PC-9 (cell line): ENCODE data around the gene USP24. TPM values are rescaled to one million over a fixed set of nuclear protein-coding genes. Genes with fewer than 3 reads are reported as not detected.

ENCODE experiments used
- BruUV-seq: library from RNA; stranded (reverse); fragments of 400-500 nt; replicated peaks from 2 replicates; lab custom pipeline; 2021; lab: Mats Ljungman, UMichigan
- CTCF ChIA-PET: fragments of 300-600 bp; sonication (Branson Sonifier 250); formaldehyde crosslinking; loops from one replicate; lab custom pipeline; 2022; ENCODE audit warnings: antibody characterized with exemption; lab: Charles Lee
- POLR2A ChIA-PET: fragments of 300-600 bp; sonication (Branson Sonifier 250); formaldehyde crosslinking; loops from one replicate; lab custom pipeline; 2022; ENCODE audit warnings: antibody characterized with exemption; ENCODE audit not compliant: unreplicated experiment; lab: Charles Lee
- DNase-seq, 2 experiments: peaks; one replicate each; pipeline versions ENCODE4 v3.0.0 to v3.0.0-alpha.2; 2015 to 2022; ENCODE audit warnings: mixed read lengths in 1 of 2
- H2AFZ ChIP-seq: fragments of 200-600 bp; sonication (generic); 2 replicates; pipeline ENCODE4 v1.8.1; 2017; ENCODE audit warnings: antibody characterized with exemption
- H3F3A ChIP-seq: fragments of 200-600 bp; sonication (generic); 2 replicates; pipeline ENCODE4 v1.8.1; 2017; ENCODE audit warnings: antibody characterized with exemption, mild to moderate bottlenecking, low read depth; ENCODE audit not compliant: insufficient read depth
- H3K27ac ChIP-seq: fragments of 200-600 bp; sonication (generic); 2 replicates; pipeline ENCODE4 v1.6.1; 2016; ENCODE audit warnings: mixed run types
- H3K27me3 ChIP-seq: fragments of 200-600 bp; sonication (generic); 2 replicates; pipeline ENCODE4 v1.6.1; 2016; ENCODE audit warnings: low read depth, mixed run types; ENCODE audit not compliant: insufficient read depth
- H3K36me3 ChIP-seq: fragments of 200-600 bp; sonication (generic); 2 replicates; pipeline ENCODE4 v1.6.1; 2016; ENCODE audit warnings: low read depth, mixed run types
- H3K4me1 ChIP-seq: fragments of 200-600 bp; sonication (generic); replicated peaks from 2 replicates; pipeline ENCODE4 v1.6.1; 2016; ENCODE audit warnings: mixed run types; ENCODE audit not compliant: insufficient read depth
- H3K4me2 ChIP-seq: fragments of 200-600 bp; sonication (generic); 2 replicates; pipeline ENCODE4 v1.6.1; 2017; ENCODE audit warnings: mixed run types
- H3K4me3 ChIP-seq: fragments of 200-600 bp; sonication (generic); 2 replicates; pipeline ENCODE4 v1.6.1; 2016; ENCODE audit warnings: mixed run types
- H3K79me2 ChIP-seq: fragments of 200-600 bp; sonication (generic); 2 replicates; pipeline ENCODE4 v1.6.1; 2017; ENCODE audit warnings: low read depth, mixed run types
- H3K9me2 ChIP-seq: fragments of 200-600 bp; sonication (generic); 2 replicates; pipeline ENCODE4 v1.8.1; 2017; ENCODE audit warnings: mild to moderate bottlenecking; ENCODE audit not compliant: insufficient read depth
- H3K9me3 ChIP-seq: fragments of 200-600 bp; sonication (generic); 2 replicates; pipeline ENCODE4 v1.8.1; 2016; ENCODE audit warnings: low read depth; ENCODE audit not compliant: insufficient read depth
- H4K20me1 ChIP-seq: fragments of 200-600 bp; sonication (generic); 2 replicates; pipeline ENCODE4 v1.8.1; 2017; ENCODE audit not compliant: insufficient read depth
- CTCF ChIP-seq: fragments of 200-600 bp; sonication (generic); conservative IDR thresholded peaks from 2 replicates; pipeline ENCODE4 v1.6.1; 2017; ENCODE audit warnings: mixed run types, antibody characterized with exemption, mild to moderate bottlenecking, moderate library complexity
- EZH2 ChIP-seq: fragments of 200-600 bp; sonication (generic); IDR thresholded peaks from 2 replicates; pipeline ENCODE4 v1.8.0; 2017; ENCODE audit warnings: antibody characterized with exemption, low read depth
- intact Hi-C: fragments of 100-400 bp; cut with micrococcal nuclease; formaldehyde crosslinking; loops from one replicate; pipeline ENCODE4 v1.10.0; 2022; ENCODE audit not compliant: unreplicated experiment
- total RNA-seq: library from RNA; stranded (reverse); gene quantifications from 2 replicates; pipeline ENCODE4 v1.2.3, GENCODE V29; 2021

Gene USP24
- total RNA-seq, 1 experiment from 2014 or later = 61.0 TPM

DNA sequence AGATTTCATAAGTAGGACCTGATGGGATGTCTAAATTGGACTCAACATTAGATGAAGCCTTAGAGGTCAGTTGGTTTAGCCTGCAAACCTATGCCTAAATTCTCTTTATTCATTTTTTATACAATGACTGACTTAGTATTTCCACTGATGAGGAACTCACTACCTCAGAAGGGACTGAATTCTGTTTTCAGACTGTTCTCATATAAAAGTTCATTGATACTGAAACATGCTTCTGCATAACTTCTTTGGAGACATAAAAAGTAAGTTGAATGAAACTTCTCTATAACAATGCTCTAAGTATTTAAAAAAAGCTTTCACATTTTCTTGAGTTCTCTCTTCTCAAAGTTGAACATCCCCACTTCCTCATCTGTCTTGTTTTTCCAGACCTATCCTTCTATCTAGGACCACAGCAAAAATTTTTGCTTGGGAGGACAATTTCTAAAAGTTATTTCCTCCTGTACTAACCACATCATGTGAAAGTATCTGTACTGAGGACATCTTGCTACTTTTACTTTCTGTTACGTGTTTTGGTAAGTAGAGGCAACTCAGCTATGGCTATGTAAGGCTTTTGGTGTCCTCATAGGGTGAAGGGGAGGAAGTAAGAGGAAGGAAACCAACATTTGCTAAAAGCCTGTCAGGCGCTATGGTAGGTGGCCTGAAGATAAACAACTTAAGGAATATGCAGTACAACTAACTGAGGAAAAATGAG, 64.1 kb downstream of the USP24 start:
- intact Hi-C loops = no loop called here
- Histone ChIP-seq H4K20me1 (no peaks in the 10 kb centered on the region; the same call in 1 of the 2 replicates), H3F3A (peaks cover 19% of the 10 kb centered on the region), H3K4me2 (no peak overlapping the region), H3K27ac (no peak overlapping the region), H3K9me3 (no peaks in the 10 kb centered on the region), H3K27me3 (no peaks in the 10 kb centered on the region), H3K4me3 (no peak overlapping the region), H2AFZ (no peak overlapping the region), H3K36me3 (peaks cover 44% of the 10 kb centered on the region), H3K4me1 (no peaks in the 10 kb centered on the region), H3K79me2 (no peaks in the 10 kb centered on the region), H3K9me2 (no peaks in the 10 kb centered on the region)
- POLR2A ChIA-PET = no interaction called here
- DNase-seq = no peak
- TF ChIP-seq EZH2 = no peak
- CTCF ChIA-PET = no interaction called here
- BruUV-seq = no TSS peak

DNA sequence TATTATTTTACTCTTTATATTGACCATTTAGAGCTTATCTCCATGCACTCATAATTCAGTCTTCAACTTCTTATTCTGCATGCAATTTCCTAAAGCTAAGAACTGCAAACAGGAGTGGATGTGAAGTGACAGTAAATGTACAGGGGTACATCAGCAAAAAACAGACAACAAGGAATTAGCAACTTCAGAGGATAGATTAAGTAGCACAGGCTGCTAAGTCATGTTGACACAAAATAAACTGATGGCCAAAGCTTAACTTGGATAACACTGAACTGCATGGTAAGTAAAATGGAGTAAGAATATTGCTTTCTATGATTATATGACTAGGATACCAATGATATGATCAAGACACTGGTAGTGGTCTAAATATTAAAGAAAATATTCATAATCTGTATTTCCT, 66.5 kb downstream of the USP24 start:
- no peak overlapping the region for H3K4me3 ChIP-seq
- H3K36me3 ChIP-seq = peaks cover 35% of the 10 kb centered on the region; the same call in 1 of the 2 replicates
- H3K4me1 ChIP-seq = no peaks in the 10 kb centered on the region
- ChIA-PET CTCF (no interaction called here), POLR2A (no interaction called here)
- H4K20me1 ChIP-seq = no peaks in the 10 kb centered on the region
- H3K4me2 ChIP-seq = no peak overlapping the region
- H3K27me3 ChIP-seq = no peaks in the 10 kb centered on the region
- no TSS peak for BruUV-seq
- no peaks in the 10 kb centered on the region for H3K9me2 ChIP-seq
- no peak overlapping the region for H2AFZ ChIP-seq
- DNase-seq = no peak
- H3F3A ChIP-seq = peaks cover 20% of the 10 kb centered on the region
- H3K27ac ChIP-seq = no peak overlapping the region
- no peaks in the 10 kb centered on the region for H3K9me3 ChIP-seq
- TF ChIP-seq EZH2 = no peak
- TF ChIP-seq CTCF = no peak
- no peaks in the 10 kb centered on the region for H3K79me2 ChIP-seq
- intact Hi-C loops = no loop called here

DNA sequence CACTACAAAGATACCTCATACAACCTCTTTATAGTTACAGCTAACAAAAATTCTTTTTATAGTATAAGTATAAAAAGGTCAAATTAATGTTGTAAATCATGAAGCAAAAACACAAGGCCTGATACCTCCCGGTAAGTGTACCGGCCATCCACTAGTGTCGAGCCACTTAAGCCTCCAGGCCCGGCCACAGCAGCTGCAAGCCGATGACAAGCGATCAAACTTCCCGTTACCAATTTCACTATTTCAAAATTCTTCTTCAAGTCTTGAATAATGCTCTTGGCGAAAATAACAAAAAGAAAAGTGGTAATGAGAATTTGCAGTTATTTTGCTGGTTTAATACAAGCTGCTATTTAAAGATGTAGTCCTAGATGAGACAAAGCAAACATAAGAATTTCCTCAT, 67.6 kb downstream of the USP24 start:
- H4K20me1 ChIP-seq = no peaks in the 10 kb centered on the region
- intact Hi-C loops = no loop called here
- no TSS peak for BruUV-seq
- no peak overlapping the region for H3K4me2 ChIP-seq
- ChIA-PET CTCF (no interaction called here), POLR2A (interaction anchor here (0.6 kb wide), 1 partner anchor 124 kb away, joined by 7 read pairs; no protein-coding TSS in a partner anchor)
- no peaks in the 10 kb centered on the region for H3K9me2 ChIP-seq
- H3K4me3 ChIP-seq = no peak overlapping the region
- H3K9me3 ChIP-seq = no peaks in the 10 kb centered on the region
- peaks cover 30% of the 10 kb centered on the region for H3F3A ChIP-seq
- H3K79me2 ChIP-seq = no peaks in the 10 kb centered on the region
- DNase-seq = no peak
- H3K27me3 ChIP-seq = no peaks in the 10 kb centered on the region
- H3K27ac ChIP-seq = no peak overlapping the region
- no peak overlapping the region for H2AFZ ChIP-seq
- no peak for TF ChIP-seq EZH2
- TF ChIP-seq CTCF = no peak
- peaks cover 35% of the 10 kb centered on the region; the same call in 1 of the 2 replicates for H3K36me3 ChIP-seq
- no peaks in the 10 kb centered on the region for H3K4me1 ChIP-seq
